GM13977 (cell line): ENCODE data around the gene SERPING1.

Source experiments
- DNase-seq: peaks from one replicate; pipeline ENCODE4 v3.0.0; 2012; ENCODE audit warnings: low spot score
- in situ Hi-C: fragments of 300-500 bp; cut with MboI; formaldehyde crosslinking; loops from one replicate; pipeline ENCODE4 v1.12.0; 2022; ENCODE audit warnings: low sequenced_read_pairs, low pct_unique_long_range_greater_than_20kb, mixed read lengths, inconsistent platforms; ENCODE audit not compliant: unreplicated experiment
- TF ChIP-seq, protein P1 (sequence below): IDR thresholded peaks from 2 replicates; pipeline ENCODE4 v1.5.1; 2012; ENCODE audit warnings: mild to moderate bottlenecking, control low read depth; ENCODE audit not compliant: insufficient read depth; ENCODE audit errors: extremely low read depth, missing control alignments

The SERPING1 gene

DNA sequence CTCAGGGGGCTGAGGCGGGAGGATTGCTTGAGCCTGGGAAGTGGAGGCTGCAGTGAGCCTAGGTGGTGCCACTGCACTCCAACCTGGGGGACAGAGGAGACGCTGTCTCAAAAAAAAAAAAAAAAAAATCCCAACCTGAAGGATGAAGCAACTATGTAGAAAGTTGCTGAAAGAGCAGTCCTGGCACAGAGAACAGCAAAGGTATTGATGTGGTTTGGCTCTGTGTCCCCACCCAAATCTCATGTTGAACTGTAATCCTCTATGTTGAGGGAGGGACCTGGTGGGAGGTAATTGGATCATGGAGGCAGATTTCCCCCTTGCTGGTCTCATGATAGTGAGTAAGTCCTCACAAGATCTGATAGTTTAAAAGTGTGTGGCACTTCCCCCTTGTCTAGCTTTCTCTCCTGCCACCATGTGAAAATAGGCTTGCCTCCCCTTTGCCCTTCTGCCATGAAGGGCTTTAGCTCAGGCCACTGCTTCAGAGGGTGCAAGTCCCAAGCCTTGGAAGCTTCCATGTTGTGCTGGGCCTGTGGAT lies 10.7 kb upstream of the SERPING1 start:
- DNase-seq: no peak
- TF ChIP-seq, protein P1, sequence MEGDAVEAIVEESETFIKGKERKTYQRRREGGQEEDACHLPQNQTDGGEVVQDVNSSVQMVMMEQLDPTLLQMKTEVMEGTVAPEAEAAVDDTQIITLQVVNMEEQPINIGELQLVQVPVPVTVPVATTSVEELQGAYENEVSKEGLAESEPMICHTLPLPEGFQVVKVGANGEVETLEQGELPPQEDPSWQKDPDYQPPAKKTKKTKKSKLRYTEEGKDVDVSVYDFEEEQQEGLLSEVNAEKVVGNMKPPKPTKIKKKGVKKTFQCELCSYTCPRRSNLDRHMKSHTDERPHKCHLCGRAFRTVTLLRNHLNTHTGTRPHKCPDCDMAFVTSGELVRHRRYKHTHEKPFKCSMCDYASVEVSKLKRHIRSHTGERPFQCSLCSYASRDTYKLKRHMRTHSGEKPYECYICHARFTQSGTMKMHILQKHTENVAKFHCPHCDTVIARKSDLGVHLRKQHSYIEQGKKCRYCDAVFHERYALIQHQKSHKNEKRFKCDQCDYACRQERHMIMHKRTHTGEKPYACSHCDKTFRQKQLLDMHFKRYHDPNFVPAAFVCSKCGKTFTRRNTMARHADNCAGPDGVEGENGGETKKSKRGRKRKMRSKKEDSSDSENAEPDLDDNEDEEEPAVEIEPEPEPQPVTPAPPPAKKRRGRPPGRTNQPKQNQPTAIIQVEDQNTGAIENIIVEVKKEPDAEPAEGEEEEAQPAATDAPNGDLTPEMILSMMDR: no peak
- in situ Hi-C loops: no loop called here

GRCh38 chr11:57588046-57588710 lies 9.3 kb upstream of the SERPING1 start:
- in situ Hi-C loops: no loop called here
- TF ChIP-seq, protein P1: no peak
- DNase-seq: no peak

- no peak for DNase-seq
- in situ Hi-C loops: no loop called here
Observed at GRCh38 chr11:57596266-57596885, 1.1 kb upstream of the SERPING1 start.

DNA sequence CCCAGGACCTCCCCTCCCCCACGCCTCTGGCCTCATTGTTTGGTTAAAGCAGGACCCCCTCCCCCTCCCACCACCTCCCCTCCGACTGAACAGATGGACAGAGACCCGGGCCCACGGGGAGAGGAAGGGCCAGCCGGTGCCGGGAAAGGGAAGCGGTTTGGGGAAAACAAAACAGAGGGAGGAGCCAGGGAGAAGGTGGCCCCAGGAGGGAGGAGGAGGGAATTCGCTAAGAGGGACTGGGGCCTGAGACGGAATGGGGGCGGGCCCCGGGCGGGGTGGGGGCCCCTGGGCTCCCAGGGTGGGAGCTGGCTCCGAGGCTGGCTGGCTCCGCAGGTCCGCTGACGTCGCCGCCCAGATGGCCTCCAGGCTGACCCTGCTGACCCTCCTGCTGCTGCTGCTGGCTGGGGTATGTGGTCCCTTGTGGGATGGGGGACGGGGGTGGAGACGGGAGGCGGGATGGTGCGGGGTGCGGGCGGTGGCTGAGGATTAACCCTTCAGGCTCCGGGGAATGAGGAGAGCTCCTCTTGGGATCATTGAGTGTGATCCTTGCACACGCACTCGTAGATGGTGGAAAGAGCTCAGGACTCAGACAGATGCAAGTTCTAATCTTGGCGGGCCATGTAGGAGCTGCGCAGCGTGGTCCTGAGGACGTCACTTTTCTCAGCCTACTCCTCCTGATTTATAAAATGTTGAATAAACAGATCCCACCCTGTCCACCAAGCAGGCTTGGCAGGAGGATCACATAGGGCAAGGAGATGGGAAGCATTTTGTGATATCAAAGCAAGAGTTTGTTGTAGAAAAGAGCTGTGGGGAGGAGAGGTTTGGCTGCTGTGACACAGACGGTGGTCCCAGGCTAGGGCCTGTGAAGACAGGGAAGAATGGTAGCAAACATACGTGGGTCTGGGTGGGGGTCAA lies 688 bp downstream of the SERPING1 start:
- TF ChIP-seq, protein P1: no peak
- in situ Hi-C loops: no loop called here
- no peak for DNase-seq

More at GRCh38 chr11:57596266-57596885, 1.1 kb upstream of the SERPING1 start:
- TF ChIP-seq, protein P1: no peak

- TF ChIP-seq, protein P1: no peak
- DNase-seq: no peak
- in situ Hi-C loops: no loop called here
Observed at GRCh38 chr11:57598831-57599155, 1.3 kb downstream of the SERPING1 start.

GRCh38 chr11:57599381-57599780 lies 1.9 kb downstream of the SERPING1 start:
- TF ChIP-seq, protein P1: no peak

More at GRCh38 chr11:57599381-57599780, 1.9 kb downstream of the SERPING1 start:
- DNase-seq: no peak
- in situ Hi-C loops: no loop called here
